SU-DHL-6 (cell line): ENCODE data around the gene OLFM2.

ENCODE experiments used
- H2AFZ ChIP-seq: fragments of 200-600 bp; sonication (generic); 2 replicates; pipeline ENCODE4 v1.6.1; 2014; ENCODE audit warnings: low read depth, mild to moderate bottlenecking, moderate library complexity, mixed read lengths, antibody characterized with exemption, low read length; ENCODE audit not compliant: severe bottlenecking
- H3F3A ChIP-seq: fragments of 200-600 bp; shearing (Covaris generic); 2 replicates; pipeline ENCODE4 v1.6.0; 2016; ENCODE audit warnings: antibody characterized with exemption, mild to moderate bottlenecking; ENCODE audit not compliant: insufficient read depth
- H3K27ac ChIP-seq: fragments of 200-600 bp; sonication (generic); 2 replicates; pipeline ENCODE4 v1.5.1; 2016; ENCODE audit warnings: low read depth, mild to moderate bottlenecking, low read length, moderate library complexity, mixed read lengths
- H3K27me3 ChIP-seq: fragments of 200-600 bp; sonication (generic), shearing (Covaris generic); 2 replicates; pipeline ENCODE4 v1.6.0; 2014; ENCODE audit warnings: mild to moderate bottlenecking, low read length
- H3K36me3 ChIP-seq: fragments of 200-600 bp; sonication (generic); 2 replicates; pipeline ENCODE4 v1.6.1; 2014; ENCODE audit warnings: mild to moderate bottlenecking, low read length, mixed read lengths
- H3K4me2 ChIP-seq: fragments of 300-600, 200-600 bp; shearing (Covaris generic), sonication (generic); 2 replicates; pipeline ENCODE4 v1.6.0; 2014; ENCODE audit warnings: low read length, low read depth, mild to moderate bottlenecking; ENCODE audit not compliant: poor library complexity, severe bottlenecking
- H3K4me3 ChIP-seq: fragments of 200-600 bp; sonication (generic); 2 replicates; pipeline ENCODE4 v1.5.1; 2014; ENCODE audit warnings: antibody characterized with exemption, low read length, mild to moderate bottlenecking, mixed read lengths; ENCODE audit not compliant: insufficient read depth, poor library complexity, severe bottlenecking
- H3K79me2 ChIP-seq: fragments of 200-600 bp; sonication (generic); 2 replicates; pipeline ENCODE4 v1.6.1; 2014; ENCODE audit warnings: mild to moderate bottlenecking, low read length, moderate library complexity; ENCODE audit not compliant: insufficient read depth
- H3K9ac ChIP-seq: fragments of 200-600 bp; sonication (generic); 2 replicates; pipeline ENCODE4 v1.7.0; 2014; ENCODE audit warnings: mild to moderate bottlenecking, low read length
- H3K9me2 ChIP-seq: fragments of 200-600 bp; sonication (generic); replicated peaks from 2 replicates; pipeline ENCODE4 v1.6.1; 2014; ENCODE audit warnings: low read length; ENCODE audit not compliant: insufficient read depth
- H3K9me3 ChIP-seq: fragments of 200-600 bp; sonication (generic); 2 replicates; pipeline ENCODE4 v1.6.1; 2014; ENCODE audit warnings: low read length, mixed read lengths; ENCODE audit not compliant: insufficient read depth
- H4K20me1 ChIP-seq: fragments of 200-600 bp; sonication (generic); 2 replicates; pipeline ENCODE4 v1.6.1; 2014; ENCODE audit warnings: low read depth, mild to moderate bottlenecking, antibody characterized with exemption, low read length, moderate library complexity, mixed read lengths
- CTCF ChIP-seq: fragments of 200-600 bp; sonication (generic); IDR thresholded peaks from one replicate; pipeline ENCODE4 v1.5.1; 2017; ENCODE audit warnings: antibody characterized with exemption, mild to moderate bottlenecking, low read length, moderate library complexity; ENCODE audit not compliant: insufficient read depth, poor library complexity, severe bottlenecking
- EZH2phosphoT487 ChIP-seq: fragments of 200-600 bp; sonication (generic), shearing (Covaris generic); conservative IDR thresholded peaks from 2 replicates; pipeline ENCODE4 v1.6.1; 2018; ENCODE audit warnings: mild to moderate bottlenecking, antibody characterized with exemption, low read length, moderate library complexity, mixed read lengths

The OLFM2 gene

GRCh38 chr19:9861503-9861902 is 74.8 kb downstream of the OLFM2 start:
- TF ChIP-seq CTCF (no peak), EZH2phosphoT487 (no peak)

GRCh38 chr19:9860407-9860806 is 75.9 kb downstream of the OLFM2 start:
- TF ChIP-seq CTCF, result no peak
- no peak for TF ChIP-seq EZH2phosphoT487
- Histone ChIP-seq H3K9me3 (no peaks in the 10 kb centered on the region), H4K20me1 (no peaks in the 10 kb centered on the region), H3K27me3 (no peaks in the 10 kb centered on the region), H3K79me2 (no peaks in the 10 kb centered on the region), H3K4me3 (no peak overlapping the region), H3K4me2 (no peak overlapping the region), H3F3A (no peaks in the 10 kb centered on the region), H3K36me3 (no peaks in the 10 kb centered on the region), H3K27ac (no peak overlapping the region), H2AFZ (no peak overlapping the region), H3K9ac (no peak overlapping the region), H3K9me2 (no peaks in the 10 kb centered on the region)

More at GRCh38 chr19:9861503-9861902, 74.8 kb downstream of the OLFM2 start:
- Histone ChIP-seq H3K79me2 (no peaks in the 10 kb centered on the region), H3K36me3 (no peaks in the 10 kb centered on the region), H3F3A (no peaks in the 10 kb centered on the region), H2AFZ (no peak overlapping the region), H3K9ac (no peak overlapping the region), H3K9me3 (no peaks in the 10 kb centered on the region), H3K4me2 (no peak overlapping the region), H3K4me3 (no peak overlapping the region), H3K27me3 (no peaks in the 10 kb centered on the region), H4K20me1 (no peaks in the 10 kb centered on the region), H3K27ac (no peak overlapping the region), H3K9me2 (no peaks in the 10 kb centered on the region)

GRCh38 chr19:9858766-9859165 is 77.5 kb downstream of the OLFM2 start:
- no peaks in the 10 kb centered on the region for H3K9me3 ChIP-seq

More at GRCh38 chr19:9858766-9859165, 77.5 kb downstream of the OLFM2 start:
- no peaks in the 10 kb centered on the region for H4K20me1 ChIP-seq
- H3K79me2 ChIP-seq, result no peaks in the 10 kb centered on the region
- no peaks in the 10 kb centered on the region for H3K9me2 ChIP-seq
- no peak overlapping the region for H3K27ac ChIP-seq
- no peak overlapping the region for H3K4me3 ChIP-seq
- H3K9ac ChIP-seq, result no peak overlapping the region
- TF ChIP-seq EZH2phosphoT487 (no peak), CTCF (no peak)
- H2AFZ ChIP-seq, result no peak overlapping the region
- no peaks in the 10 kb centered on the region for H3K36me3 ChIP-seq
- no peaks in the 10 kb centered on the region for H3K27me3 ChIP-seq
- H3K4me2 ChIP-seq, result no peak overlapping the region
- H3F3A ChIP-seq, result no peaks in the 10 kb centered on the region
